IPS-15b (cell line): ENCODE data around the gene RAB11FIP2.

Experiments
- H3K27me3 ChIP-seq: one replicate; pipeline ENCODE4 v1.6.1; 2013; ENCODE audit warnings: low read length; ENCODE audit not compliant: control insufficient read depth, insufficient read depth
- H3K36me3 ChIP-seq: one replicate; pipeline ENCODE4 v1.6.1; 2013; ENCODE audit warnings: low read length; ENCODE audit not compliant: control insufficient read depth, insufficient read depth
- H3K4me1 ChIP-seq: one replicate; pipeline ENCODE4 v1.6.1; 2013; ENCODE audit warnings: mild to moderate bottlenecking, low read length; ENCODE audit not compliant: control insufficient read depth, insufficient read depth
- H3K4me3 ChIP-seq: one replicate; pipeline ENCODE4 v1.5.1; 2013; ENCODE audit warnings: low read depth, low read length
- H3K9ac ChIP-seq: one replicate; pipeline ENCODE4 v1.6.1; 2013; ENCODE audit warnings: low read depth, mild to moderate bottlenecking, low read length
- H3K9me3 ChIP-seq: one replicate; pipeline ENCODE4 v1.6.1; 2013; ENCODE audit warnings: mild to moderate bottlenecking, low read length; ENCODE audit not compliant: control insufficient read depth, insufficient read depth

RAB11FIP2 gene

DNA sequence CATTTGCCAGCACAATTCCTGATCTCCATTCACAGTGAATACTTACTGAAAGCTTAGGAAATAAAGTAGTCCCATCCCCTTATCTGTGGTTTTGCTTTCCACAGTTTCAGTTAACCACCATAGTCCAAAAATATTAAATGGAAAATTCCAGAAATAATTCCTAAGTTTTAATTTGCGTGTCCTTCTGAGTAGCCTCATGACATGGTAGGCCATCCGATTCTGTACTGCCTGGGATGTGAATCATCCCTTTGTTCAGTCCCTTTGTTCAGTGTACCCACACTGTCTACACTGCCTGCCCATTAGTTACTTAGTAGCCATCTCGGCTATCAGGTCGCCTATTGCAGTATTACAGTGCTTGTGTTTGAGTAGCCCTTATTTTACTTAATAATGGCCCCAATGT lies 14.2 kb downstream of the RAB11FIP2 start:
- no peaks in the 10 kb centered on the region for H3K36me3 ChIP-seq
- H3K9me3 ChIP-seq, result no peaks in the 10 kb centered on the region
- H3K27me3 ChIP-seq, result no peaks in the 10 kb centered on the region
- H3K4me3 ChIP-seq, result no peak overlapping the region
- no peaks in the 10 kb centered on the region for H3K4me1 ChIP-seq
- H3K9ac ChIP-seq, result no peak overlapping the region

DNA sequence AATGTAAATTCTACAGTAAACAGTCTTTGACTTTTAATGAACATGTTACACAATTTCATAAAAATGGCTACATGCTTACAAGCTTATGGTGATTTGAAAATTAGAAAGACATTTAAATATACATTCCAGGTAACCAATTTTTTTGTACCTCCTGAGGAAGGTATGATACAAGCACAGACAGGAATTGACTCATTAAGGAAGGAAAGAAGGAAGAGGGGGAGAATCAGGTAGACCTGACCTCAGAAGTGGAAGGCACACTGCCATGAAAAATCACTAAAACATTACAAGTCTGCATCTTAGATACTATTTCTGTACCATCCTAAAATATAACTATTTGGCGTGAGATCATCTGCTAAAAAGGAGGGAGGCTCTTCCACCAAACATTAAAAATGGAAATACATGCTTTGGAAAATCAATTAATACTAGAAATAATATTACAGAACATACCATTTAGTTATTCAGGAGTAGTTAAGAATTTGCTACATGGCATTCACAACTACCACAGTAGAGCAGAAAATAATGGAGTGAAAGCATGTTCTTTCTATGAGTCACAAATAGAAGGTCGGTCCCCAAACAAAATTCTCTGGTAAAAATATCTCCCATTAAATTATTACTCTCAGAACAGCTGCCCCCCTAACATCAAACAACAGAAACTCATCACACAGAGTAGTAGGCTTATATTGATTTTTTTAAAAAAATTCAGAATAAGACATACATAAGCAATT lies 15.2 kb downstream of the RAB11FIP2 start:
- H3K9me3 ChIP-seq, result no peaks in the 10 kb centered on the region
- no peak overlapping the region for H3K4me3 ChIP-seq
- H3K4me1 ChIP-seq, result no peaks in the 10 kb centered on the region
- no peak overlapping the region for H3K9ac ChIP-seq
- H3K27me3 ChIP-seq, result no peaks in the 10 kb centered on the region
- no peaks in the 10 kb centered on the region for H3K36me3 ChIP-seq

DNA sequence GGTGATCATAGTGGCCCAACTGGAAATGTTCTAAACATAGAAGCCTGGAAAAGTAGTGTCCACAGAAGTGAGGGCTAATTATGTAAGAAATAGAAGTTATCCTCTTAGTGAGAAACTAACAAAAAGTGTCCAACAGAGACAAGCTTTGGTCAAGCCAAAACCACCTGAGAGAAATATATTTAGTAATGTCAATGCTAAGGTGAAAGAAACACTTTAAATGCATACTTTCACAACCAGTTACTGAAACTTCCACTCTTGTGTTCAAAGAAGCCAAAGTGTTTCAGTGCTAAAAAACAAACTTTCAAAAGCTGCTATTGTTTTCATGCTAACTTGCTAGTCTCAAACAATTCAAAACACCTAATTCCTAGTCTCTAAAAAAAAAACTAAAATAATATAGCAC lies 18.1 kb downstream of the RAB11FIP2 start:
- Histone ChIP-seq H3K9ac (no peak overlapping the region), H3K4me1 (no peaks in the 10 kb centered on the region), H3K36me3 (no peaks in the 10 kb centered on the region), H3K9me3 (no peaks in the 10 kb centered on the region), H3K4me3 (no peak overlapping the region), H3K27me3 (no peaks in the 10 kb centered on the region)

DNA sequence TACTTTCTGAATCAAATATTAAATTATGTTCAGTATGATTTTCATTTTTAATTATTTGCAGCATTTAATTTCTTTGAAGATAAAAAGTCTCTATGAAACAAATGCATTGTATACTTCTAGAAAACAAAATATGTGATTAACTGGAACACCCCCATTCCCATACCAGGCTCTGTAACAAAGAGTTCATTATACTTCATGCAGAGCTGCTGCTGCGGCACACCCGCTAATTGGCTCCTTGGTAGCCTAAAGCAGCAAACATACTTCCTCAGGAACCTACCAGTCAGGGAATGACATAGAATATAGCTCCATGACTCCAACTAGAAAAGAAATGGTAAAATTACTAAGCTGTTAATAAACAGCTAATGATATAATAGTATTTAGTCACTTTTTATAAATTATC lies 19.3 kb downstream of the RAB11FIP2 start:
- no peaks in the 10 kb centered on the region for H3K4me1 ChIP-seq

DNA sequence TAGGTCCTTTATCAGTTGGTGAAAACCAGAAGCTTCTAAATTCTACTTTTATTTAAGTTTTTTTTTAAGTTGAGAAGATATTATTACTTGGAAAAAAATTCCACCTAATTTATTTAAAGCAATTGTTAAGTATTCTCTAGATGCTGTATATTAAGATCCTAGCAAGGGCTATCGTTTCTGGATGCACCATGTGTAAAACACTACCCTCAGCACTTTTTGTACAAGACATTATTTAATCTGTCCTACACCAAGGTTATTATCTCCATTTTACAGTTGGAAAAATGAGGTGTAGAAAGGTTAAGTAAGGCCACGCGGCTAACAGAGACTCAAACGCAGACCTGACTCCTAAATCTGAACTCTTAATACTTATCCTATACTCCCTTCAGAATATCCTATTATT lies 19.8 kb downstream of the RAB11FIP2 start:
- Histone ChIP-seq H3K4me3 (no peak overlapping the region), H3K36me3 (no peaks in the 10 kb centered on the region), H3K9me3 (no peaks in the 10 kb centered on the region), H3K27me3 (no peaks in the 10 kb centered on the region), H3K4me1 (no peaks in the 10 kb centered on the region), H3K9ac (no peak overlapping the region)

More for the DNA sequence above, 19.3 kb downstream of the RAB11FIP2 start:
- no peak overlapping the region for H3K9ac ChIP-seq
- H3K4me3 ChIP-seq, result no peak overlapping the region
- H3K36me3 ChIP-seq, result no peaks in the 10 kb centered on the region
- H3K27me3 ChIP-seq, result no peaks in the 10 kb centered on the region
- H3K9me3 ChIP-seq, result no peaks in the 10 kb centered on the region

DNA sequence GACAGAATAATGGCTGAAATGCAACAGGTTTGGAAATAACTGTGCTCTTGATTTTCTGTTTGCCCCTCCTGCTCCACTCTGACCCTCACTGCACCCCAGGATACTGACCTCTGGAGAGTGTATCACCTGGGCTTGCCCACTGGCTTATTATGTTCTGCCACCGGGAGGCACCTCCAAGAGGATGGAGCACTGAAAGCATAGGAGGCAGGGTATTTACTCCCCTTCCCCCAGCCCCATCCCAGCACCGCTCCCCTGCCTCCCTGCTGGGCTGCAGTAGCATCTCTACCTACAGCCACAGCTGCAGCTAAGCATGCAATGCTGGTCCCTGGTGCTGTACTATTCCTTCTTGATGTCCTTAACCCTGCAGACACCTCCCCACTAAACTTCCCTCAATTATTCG lies 26.4 kb downstream of the RAB11FIP2 start:
- Histone ChIP-seq H3K27me3 (no peaks in the 10 kb centered on the region), H3K9me3 (no peaks in the 10 kb centered on the region)

DNA sequence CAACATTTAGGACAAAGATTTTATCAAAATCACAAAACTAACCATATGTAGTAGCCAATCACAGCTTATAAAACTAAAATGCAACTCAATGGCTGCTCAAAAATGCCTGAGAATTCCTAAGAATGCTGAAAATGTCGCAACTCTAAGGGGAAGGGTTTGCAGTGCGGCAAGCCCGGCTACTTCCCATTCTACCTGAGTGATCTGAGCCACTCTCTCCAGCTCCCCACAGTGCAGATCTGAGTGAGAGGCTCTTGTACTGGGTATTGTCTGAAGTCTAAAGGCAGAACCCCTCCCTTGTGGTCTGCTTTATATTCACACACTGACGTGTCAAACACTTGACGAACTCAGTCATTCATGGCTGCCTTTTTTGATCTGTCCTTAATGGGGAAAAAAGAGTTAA lies 28.9 kb downstream of the RAB11FIP2 start:
- no peaks in the 10 kb centered on the region for H3K9me3 ChIP-seq
- no peaks in the 10 kb centered on the region for H3K36me3 ChIP-seq
- no peak overlapping the region for H3K9ac ChIP-seq
- H3K4me1 ChIP-seq, result peaks cover 6% of the 10 kb centered on the region
- H3K4me3 ChIP-seq, result no peak overlapping the region
- H3K27me3 ChIP-seq, result no peaks in the 10 kb centered on the region

More for the DNA sequence above, 26.4 kb downstream of the RAB11FIP2 start:
- H3K4me1 ChIP-seq, result peaks cover 3% of the 10 kb centered on the region
- H3K36me3 ChIP-seq, result no peaks in the 10 kb centered on the region
- H3K9ac ChIP-seq, result no peak overlapping the region
- H3K4me3 ChIP-seq, result no peak overlapping the region

DNA sequence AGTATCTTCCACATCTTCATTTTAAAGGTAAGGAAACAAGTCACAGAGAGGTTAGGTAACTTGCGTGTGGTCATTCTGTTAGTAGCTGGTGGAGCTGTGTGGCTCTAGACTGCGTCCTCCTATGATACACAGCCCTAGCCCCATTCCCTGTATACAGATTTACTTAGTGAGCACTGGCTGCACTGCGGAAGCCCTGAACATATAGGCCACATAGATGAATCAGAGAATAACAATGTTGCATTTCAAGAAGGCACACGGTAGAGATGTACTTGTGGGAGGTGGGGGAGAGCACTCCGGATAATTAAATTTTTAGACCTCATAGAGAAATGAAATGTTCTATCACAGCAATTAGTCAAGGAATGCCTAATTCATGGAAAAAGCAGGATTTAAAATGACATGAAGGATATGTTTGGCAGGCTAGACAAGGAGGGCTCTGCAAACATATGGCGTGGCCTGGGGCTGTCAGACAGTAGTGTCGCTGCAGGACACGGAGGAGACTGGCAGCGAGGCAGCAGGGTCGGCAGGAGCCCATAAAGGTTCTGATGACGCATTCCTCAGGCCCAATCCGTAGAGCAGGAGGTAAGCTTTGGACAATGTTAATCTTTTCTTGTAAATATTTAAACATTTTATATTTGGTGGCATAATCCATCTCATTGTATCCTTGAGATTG lies 29.5 kb downstream of the RAB11FIP2 start:
- Histone ChIP-seq H3K27me3 (no peaks in the 10 kb centered on the region), H3K36me3 (no peaks in the 10 kb centered on the region), H3K4me1 (peaks cover 6% of the 10 kb centered on the region), H3K9ac (no peak overlapping the region), H3K4me3 (no peak overlapping the region), H3K9me3 (no peaks in the 10 kb centered on the region)

DNA sequence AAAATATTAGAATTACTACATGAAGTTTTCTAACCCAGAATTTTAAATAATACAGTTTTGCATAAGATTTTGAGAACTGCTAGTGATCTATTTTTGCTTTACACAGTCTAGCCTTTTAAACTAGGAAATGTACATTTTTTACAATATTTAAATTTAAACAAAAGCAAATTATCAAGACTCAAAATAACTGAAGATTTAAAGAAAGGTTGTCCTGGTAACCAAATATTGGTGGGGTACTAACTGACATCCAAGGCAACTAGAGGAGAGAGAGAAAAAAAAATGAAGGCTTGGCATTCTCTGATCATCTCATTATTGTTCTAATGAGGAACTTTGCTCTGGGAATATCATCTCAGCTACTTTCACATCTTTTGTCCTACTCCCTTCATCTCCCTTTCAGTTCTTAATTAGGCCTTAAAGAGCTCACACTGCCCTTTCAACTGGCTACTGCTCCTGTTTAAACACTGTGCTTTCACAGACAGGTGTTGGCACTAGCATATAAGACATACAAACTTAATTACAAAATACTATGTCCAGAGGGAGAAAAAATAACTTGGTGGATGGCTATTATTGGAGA lies 33.7 kb downstream of the RAB11FIP2 start:
- Histone ChIP-seq H3K27me3 (no peaks in the 10 kb centered on the region), H3K36me3 (no peaks in the 10 kb centered on the region), H3K9ac (no peak overlapping the region), H3K4me3 (no peak overlapping the region), H3K4me1 (peaks cover 4% of the 10 kb centered on the region), H3K9me3 (no peaks in the 10 kb centered on the region)

DNA sequence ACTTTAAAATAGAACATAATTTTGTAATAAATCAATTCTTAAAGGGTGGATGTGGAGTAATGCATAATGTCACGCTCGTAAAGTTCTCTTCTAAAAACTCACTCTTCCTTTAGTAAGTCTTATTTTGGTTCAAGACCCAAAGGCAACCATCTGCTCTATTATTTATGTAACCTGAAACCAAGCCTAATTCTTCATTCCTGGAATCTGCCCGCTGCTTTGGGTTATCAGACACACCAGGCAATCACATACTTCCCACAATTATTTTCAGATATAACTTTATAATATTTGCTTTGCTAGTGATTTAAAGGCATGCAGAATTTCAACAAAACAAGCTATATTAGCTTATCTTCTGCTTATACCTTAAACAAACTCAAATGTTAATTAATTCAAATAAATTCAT lies 39.0 kb downstream of the RAB11FIP2 start:
- no peak overlapping the region for H3K9ac ChIP-seq
- H3K36me3 ChIP-seq, result no peaks in the 10 kb centered on the region
- no peaks in the 10 kb centered on the region for H3K4me1 ChIP-seq
- H3K9me3 ChIP-seq, result no peaks in the 10 kb centered on the region
- no peak overlapping the region for H3K4me3 ChIP-seq
- no peaks in the 10 kb centered on the region for H3K27me3 ChIP-seq

DNA sequence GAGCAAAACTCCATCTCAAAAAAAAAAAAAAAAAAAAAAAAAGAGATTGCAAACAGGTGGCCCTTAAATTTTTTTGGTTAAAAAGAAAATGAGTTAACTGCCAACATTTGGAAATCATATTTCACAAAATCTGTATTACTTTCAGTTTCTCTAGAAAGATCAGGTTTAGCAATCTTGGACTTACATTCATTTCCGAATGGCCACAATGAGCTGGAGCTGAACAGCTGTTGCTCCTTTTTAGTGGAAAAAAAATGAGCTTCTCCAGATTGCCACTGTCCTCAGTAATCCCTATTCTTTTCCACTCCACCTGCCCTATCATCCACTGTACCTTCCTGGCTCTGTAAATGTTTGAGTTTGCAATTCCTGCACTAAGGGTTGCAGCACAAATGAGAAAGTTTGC lies 43.6 kb downstream of the RAB11FIP2 start:
- Histone ChIP-seq H3K4me1 (no peaks in the 10 kb centered on the region), H3K4me3 (no peak overlapping the region), H3K27me3 (no peaks in the 10 kb centered on the region), H3K36me3 (no peaks in the 10 kb centered on the region), H3K9me3 (no peaks in the 10 kb centered on the region), H3K9ac (no peak overlapping the region)

DNA sequence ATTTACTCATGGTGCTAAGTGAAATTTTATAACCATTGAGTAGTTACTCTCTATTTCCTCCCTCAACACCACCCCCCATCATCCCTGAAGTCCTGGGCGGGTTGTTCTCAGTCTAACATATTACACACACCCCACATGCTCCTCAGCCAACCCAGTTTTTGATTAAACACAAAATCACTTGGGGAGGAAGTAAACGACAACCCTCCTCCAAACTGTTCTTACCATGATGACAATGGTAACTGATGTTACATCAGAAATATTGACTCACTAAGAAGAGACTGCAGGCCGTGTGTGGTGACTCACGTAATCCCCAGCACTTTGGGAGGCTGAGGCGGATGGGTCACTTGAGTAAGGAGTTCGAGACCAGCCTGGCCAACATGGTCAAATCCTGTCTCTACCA lies 44.2 kb downstream of the RAB11FIP2 start:
- Histone ChIP-seq H3K9ac (no peak overlapping the region), H3K36me3 (no peaks in the 10 kb centered on the region)

More for the DNA sequence above, 44.2 kb downstream of the RAB11FIP2 start:
- Histone ChIP-seq H3K4me3 (no peak overlapping the region), H3K9me3 (no peaks in the 10 kb centered on the region), H3K4me1 (no peaks in the 10 kb centered on the region), H3K27me3 (no peaks in the 10 kb centered on the region)
